ENCODE data around the gene TRAPPC2B.

TRAPPC2B gene

DNA sequence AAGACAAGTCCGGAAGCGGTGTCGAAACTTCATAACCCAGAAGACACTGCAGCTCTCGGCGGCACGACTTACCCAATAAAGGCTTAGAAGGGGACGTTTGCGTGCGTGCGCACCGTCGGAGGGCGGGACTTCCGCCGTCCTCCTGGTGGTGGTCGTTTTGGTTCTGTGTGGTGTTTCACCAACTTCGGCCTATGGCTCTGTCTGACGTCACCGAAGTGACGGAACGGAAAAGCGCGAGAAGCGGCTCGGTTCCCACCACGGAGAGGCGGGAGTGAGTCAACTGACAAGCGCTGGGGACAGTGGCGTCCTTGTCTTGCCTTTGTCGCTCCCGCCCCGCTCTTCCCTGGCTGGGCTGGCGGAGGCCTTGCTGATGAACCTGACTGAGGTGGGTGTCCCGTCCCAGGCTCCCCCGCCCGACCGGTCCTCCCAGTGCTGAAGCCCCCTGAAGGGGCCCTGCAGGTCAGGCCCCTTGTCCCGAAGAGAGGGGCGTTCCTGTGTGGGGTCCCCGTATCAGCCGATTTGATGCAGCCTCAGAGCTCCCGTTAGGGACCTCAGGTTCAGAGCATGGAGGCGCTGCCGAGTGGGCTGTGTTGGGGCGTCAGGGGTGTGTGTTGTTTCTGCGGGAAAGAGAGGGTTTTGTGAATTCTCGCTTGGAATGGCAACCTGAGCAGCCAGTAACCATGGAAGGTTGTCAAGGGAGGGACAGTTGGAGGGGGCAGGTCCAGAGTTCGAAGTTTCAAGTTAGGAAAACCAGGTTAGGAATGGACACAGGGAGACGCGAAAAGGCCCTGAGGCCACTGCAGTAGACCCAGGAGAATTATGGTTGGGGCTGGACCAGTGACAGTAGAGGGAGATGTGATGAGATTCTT, 26.6 kb downstream of the TRAPPC2B start, which contains the start of gene ZNF548:
Gene ZNF548, plus strand, starts transcription at position 125 of the 869 bp plus-strand sequence. Its CDS starts 246 bp downstream, at position 371.
- Histone ChIP-seq H3K27ac (ENCODE audit: insufficient read depth, low read length, poor library complexity, severe bottlenecking) (peak within 1 kb of the TSS; percentile 82), H3K4me1 (ENCODE audit: control insufficient read depth, insufficient read depth, low read length, poor library complexity, severe bottlenecking) (peaks cover 10% of the 10 kb centered on the region), H3K4me3 (ENCODE audit: insufficient read depth, low read depth, low read length, poor library complexity, severe bottlenecking) (peak within 1 kb of the TSS; percentile 81), H3K27me3 (replicated peaks; ENCODE audit: control insufficient read depth, insufficient read depth, low read length, poor library complexity, severe bottlenecking) (no peaks in the 10 kb centered on the region), H3K9me3 (ENCODE audit: control insufficient read depth, low read length) (no peaks in the 10 kb centered on the region), H3K36me3 (ENCODE audit: control insufficient read depth, insufficient read depth, low read length) (peaks cover 21% of the 10 kb centered on the region)
- peak; percentile 98 for DNase-seq

DNA sequence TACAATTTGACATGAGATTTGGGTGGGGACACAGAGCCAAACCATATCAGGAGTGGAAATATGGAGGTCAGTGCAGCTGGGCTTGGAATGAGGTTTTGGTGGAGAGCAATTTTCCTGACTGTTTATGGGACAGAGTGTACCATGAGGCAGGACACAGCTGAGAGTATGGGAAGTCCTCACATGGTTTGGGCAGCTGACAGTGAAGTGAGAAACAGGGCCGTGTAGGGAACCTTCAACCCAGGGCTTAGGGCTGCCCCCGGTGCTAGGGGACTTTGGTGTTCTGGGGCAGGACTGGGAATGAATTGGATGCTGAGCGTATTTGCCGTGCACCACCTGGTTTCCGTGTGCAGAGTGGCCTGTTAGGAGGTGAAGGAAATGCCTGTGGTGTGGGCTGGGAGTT, 32.4 kb downstream of the TRAPPC2B start:
- Histone ChIP-seq H3K36me3 (ENCODE audit: control insufficient read depth, insufficient read depth, low read length) (peaks cover 65% of the 10 kb centered on the region), H3K9me3 (ENCODE audit: control insufficient read depth, low read length) (peaks cover 24% of the 10 kb centered on the region)

GRCh38 chr19:57398868-57399267, 35.5 kb downstream of the TRAPPC2B start:
- H3K4me3 ChIP-seq (ENCODE audit: insufficient read depth, low read depth, low read length, poor library complexity, severe bottlenecking), result no peak overlapping the region
- no peak for DNase-seq
- peaks cover 53% of the 10 kb centered on the region for H3K36me3 ChIP-seq (ENCODE audit: control insufficient read depth, insufficient read depth, low read length)
- no peaks in the 10 kb centered on the region for H3K4me1 ChIP-seq (ENCODE audit: control insufficient read depth, insufficient read depth, low read length, poor library complexity, severe bottlenecking)
- H3K27ac ChIP-seq (ENCODE audit: insufficient read depth, low read length, poor library complexity, severe bottlenecking), result no peak overlapping the region
- H3K9me3 ChIP-seq (ENCODE audit: control insufficient read depth, low read length), result peaks cover 24% of the 10 kb centered on the region
- no peaks in the 10 kb centered on the region for H3K27me3 ChIP-seq (replicated peaks; ENCODE audit: control insufficient read depth, insufficient read depth, low read length, poor library complexity, severe bottlenecking)

More for the DNA sequence above, 32.4 kb downstream of the TRAPPC2B start:
- peaks cover 4% of the 10 kb centered on the region for H3K4me1 ChIP-seq (ENCODE audit: control insufficient read depth, insufficient read depth, low read length, poor library complexity, severe bottlenecking)
- no peaks in the 10 kb centered on the region for H3K27me3 ChIP-seq (replicated peaks; ENCODE audit: control insufficient read depth, insufficient read depth, low read length, poor library complexity, severe bottlenecking)
- DNase-seq, result no peak
- no peak overlapping the region for H3K27ac ChIP-seq (ENCODE audit: insufficient read depth, low read length, poor library complexity, severe bottlenecking)
- no peak overlapping the region for H3K4me3 ChIP-seq (ENCODE audit: insufficient read depth, low read depth, low read length, poor library complexity, severe bottlenecking)

DNA sequence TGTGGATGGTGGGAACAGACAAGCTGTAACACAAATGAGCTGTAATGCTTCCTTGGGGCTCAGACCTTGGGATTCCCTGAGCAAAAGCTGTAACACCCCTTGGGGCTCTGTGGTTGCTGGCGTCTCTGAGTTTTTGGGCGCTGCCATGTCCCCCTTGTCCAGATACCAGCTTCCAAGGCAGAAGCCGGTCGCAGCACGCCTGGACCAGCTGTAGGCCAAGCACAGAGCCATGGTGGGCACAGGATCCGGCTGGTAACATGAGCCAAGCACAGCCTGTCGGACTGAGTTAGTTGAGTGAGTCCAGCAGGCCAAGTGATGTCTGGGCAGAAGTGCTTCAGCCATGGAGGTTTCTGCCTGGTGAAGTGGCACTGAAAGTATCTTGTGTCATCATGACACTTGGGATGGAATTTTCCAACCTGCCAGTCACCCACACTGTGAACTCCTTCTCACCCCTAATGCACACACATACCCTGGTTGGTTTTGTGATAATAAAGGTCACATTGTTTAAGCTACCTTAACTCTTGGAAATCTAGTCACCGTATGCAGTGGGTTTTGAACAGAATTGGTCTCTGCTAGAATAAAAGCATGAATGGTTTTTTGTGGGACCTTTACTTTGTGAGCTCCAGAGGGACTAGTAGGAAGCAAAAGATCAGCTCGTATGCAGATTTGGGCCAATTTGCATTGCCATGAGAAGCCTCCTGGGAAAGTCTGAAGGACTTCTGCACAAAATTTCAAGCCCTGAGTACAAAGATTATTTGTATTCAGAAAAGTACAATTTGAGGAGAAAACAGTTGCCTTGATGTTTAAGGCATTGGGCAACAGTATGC, 40.6 kb downstream of the TRAPPC2B start:
- H3K36me3 ChIP-seq (ENCODE audit: control insufficient read depth, insufficient read depth, low read length), result peaks cover 6% of the 10 kb centered on the region
- no peaks in the 10 kb centered on the region for H3K4me1 ChIP-seq (ENCODE audit: control insufficient read depth, insufficient read depth, low read length, poor library complexity, severe bottlenecking)
- no peak overlapping the region for H3K27ac ChIP-seq (ENCODE audit: insufficient read depth, low read length, poor library complexity, severe bottlenecking)
- no peaks in the 10 kb centered on the region for H3K27me3 ChIP-seq (replicated peaks; ENCODE audit: control insufficient read depth, insufficient read depth, low read length, poor library complexity, severe bottlenecking)
- DNase-seq, result no peak
- H3K9me3 ChIP-seq (ENCODE audit: control insufficient read depth, low read length), result peaks cover 9% of the 10 kb centered on the region
- H3K4me3 ChIP-seq (ENCODE audit: insufficient read depth, low read depth, low read length, poor library complexity, severe bottlenecking), result no peak overlapping the region

DNA sequence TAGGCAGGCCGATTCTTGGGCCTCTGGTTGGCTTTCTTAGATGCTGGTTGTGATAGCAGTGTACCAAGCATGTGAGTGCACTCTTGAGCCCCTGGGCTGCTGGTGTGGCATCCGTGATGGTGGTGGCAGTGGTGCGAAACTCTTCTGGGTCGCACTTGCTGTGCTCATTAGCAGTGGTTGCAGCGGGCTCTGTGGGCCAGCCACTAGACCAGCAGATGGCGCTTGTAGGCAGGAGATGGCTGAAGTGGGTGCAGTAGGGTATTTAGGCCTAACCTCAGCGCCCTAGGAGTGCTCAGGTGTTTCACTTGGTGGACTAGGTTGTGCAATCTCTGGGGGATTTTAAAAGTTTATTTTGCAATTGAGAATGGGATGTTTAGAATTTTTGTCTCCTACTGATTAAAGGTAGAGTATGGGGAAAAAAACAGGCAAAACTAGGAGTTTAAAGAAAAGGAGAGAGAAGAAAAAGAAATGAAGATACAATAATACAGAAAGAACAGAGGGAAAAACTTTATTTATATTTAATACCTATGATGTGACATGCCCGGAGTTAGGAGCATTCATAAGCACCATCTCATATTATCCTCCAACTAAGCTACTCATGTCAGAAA, 43.3 kb downstream of the TRAPPC2B start:
- Histone ChIP-seq H3K4me1 (ENCODE audit: control insufficient read depth, insufficient read depth, low read length, poor library complexity, severe bottlenecking) (peaks cover 6% of the 10 kb centered on the region), H3K27ac (ENCODE audit: insufficient read depth, low read length, poor library complexity, severe bottlenecking) (no peak overlapping the region), H3K27me3 (replicated peaks; ENCODE audit: control insufficient read depth, insufficient read depth, low read length, poor library complexity, severe bottlenecking) (no peaks in the 10 kb centered on the region), H3K36me3 (ENCODE audit: control insufficient read depth, insufficient read depth, low read length) (no peaks in the 10 kb centered on the region), H3K4me3 (ENCODE audit: insufficient read depth, low read depth, low read length, poor library complexity, severe bottlenecking) (no peak overlapping the region), H3K9me3 (ENCODE audit: control insufficient read depth, low read length) (no peaks in the 10 kb centered on the region)
- DNase-seq, result peak; percentile 34 to 52 (median 43)

- Histone ChIP-seq H3K4me3 (ENCODE audit: insufficient read depth, low read depth, low read length, poor library complexity, severe bottlenecking) (peak within 1 kb of the TSS; percentile 99), H3K27ac (ENCODE audit: insufficient read depth, low read length, poor library complexity, severe bottlenecking) (peak within 1 kb of the TSS; percentile 82), H3K36me3 (ENCODE audit: control insufficient read depth, insufficient read depth, low read length) (peaks cover 20% of the 10 kb centered on the region)
These were observed 47.7 kb downstream of the TRAPPC2B start, which contains the start of gene ZNF17 for GRCh38 chr19:57410877-57411671. ZNF17 (plus strand) TSS chr19:57411161; CDS start chr19:57413616, 2,455 bp downstream.

More at GRCh38 chr19:57410877-57411671, 47.7 kb downstream of the TRAPPC2B start, which contains the start of gene ZNF17:
- peak; percentile 77 to 87 (median 83) for DNase-seq
- H3K9me3 ChIP-seq (ENCODE audit: control insufficient read depth, low read length), result no peaks in the 10 kb centered on the region
- H3K4me1 ChIP-seq (ENCODE audit: control insufficient read depth, insufficient read depth, low read length, poor library complexity, severe bottlenecking), result peaks cover 12% of the 10 kb centered on the region
- H3K27me3 ChIP-seq (replicated peaks; ENCODE audit: control insufficient read depth, insufficient read depth, low read length, poor library complexity, severe bottlenecking), result no peaks in the 10 kb centered on the region
